Activated naive CD8-positive, alpha-beta T cell treated with anti-CD3 and anti-CD28 coated beads, Interleukin-2, amount 50 U/mL, for 16 hours (primary cell): ENCODE measurements around the gene TMIE.
"Not testable (repeated sequence)": the region's sequence is repeated elsewhere in the genome, so short reads cannot be mapped to it uniquely, and the experiment has no call there.

Experiments used
- DNase-seq: peaks from one replicate; pipeline ENCODE4 v3.0.0-alpha.2; 2020; ENCODE audit warnings: low read depth, low spot score

The TMIE gene

GRCh38 chr3:46685446-46685845 is 15.7 kb upstream of the TMIE start:
- no peak for DNase-seq

GRCh38 chr3:46690798-46691197 is 10.4 kb upstream of the TMIE start:
- DNase-seq, result no peak

- DNase-seq, result no peak
These were observed 8.6 kb upstream of the TMIE start for GRCh38 chr3:46692566-46692990.

- peak; percentile 31 for DNase-seq
These were observed 7.9 kb upstream of the TMIE start, which contains the start of gene ALS2CL for GRCh38 chr3:46693038-46693891. Gene ALS2CL (minus strand): TSS chr3:46693679. CDS start chr3:46689440, 4,239 bp downstream.

- no peak for DNase-seq
These were observed 7.3 kb upstream of the TMIE start for GRCh38 chr3:46693892-46694226.

GRCh38 chr3:46694520-46694919 is 6.7 kb upstream of the TMIE start:
- DNase-seq, result no peak

GRCh38 chr3:46695177-46695961 is 5.8 kb upstream of the TMIE start:
- DNase-seq, result no peak

- DNase-seq, result no peak
These were observed 5.0 kb upstream of the TMIE start for GRCh38 chr3:46695962-46696894.

GRCh38 chr3:46699676-46700523 is 1.3 kb upstream of the TMIE start:
- DNase-seq, result no peak

GRCh38 chr3:46700772-46701171 is 420 bp upstream of the TMIE start:
- no peak for DNase-seq

- no peak for DNase-seq
These were observed 1.2 kb downstream of the TMIE start for GRCh38 chr3:46702246-46703012.

- no peak for DNase-seq
These were observed 1.9 kb downstream of the TMIE start for GRCh38 chr3:46703013-46703520.

GRCh38 chr3:46704346-46704745 is 3.2 kb downstream of the TMIE start:
- not testable (repeated sequence) for DNase-seq

- DNase-seq, result peak; percentile 21
These were observed 3.9 kb downstream of the TMIE start for GRCh38 chr3:46705022-46705530.

GRCh38 chr3:46705751-46706552 is 4.8 kb downstream of the TMIE start:
- DNase-seq, result no peak

- DNase-seq, result no peak
These were observed 5.8 kb downstream of the TMIE start for GRCh38 chr3:46706771-46707582.

GRCh38 chr3:46707601-46708011 is 6.4 kb downstream of the TMIE start:
- DNase-seq, result no peak
